Activated naive CD4-positive, alpha-beta T cell treated with anti-CD3 and anti-CD28 coated beads, Interleukin-2, amount 50 U/mL, for 24 hours (primary cell): ENCODE data around the gene GFM1.

Experiments
- H3K27ac Mint-ChIP-seq: one replicate; pipeline ENCODE4 v1.8.0; 2021; ENCODE audit warnings: mild to moderate bottlenecking, mixed read lengths
- H3K27me3 Mint-ChIP-seq: one replicate; pipeline ENCODE4 v1.8.0; 2021; ENCODE audit warnings: mixed read lengths
- H3K36me3 Mint-ChIP-seq: one replicate; pipeline ENCODE4 v1.8.0; 2021; ENCODE audit warnings: mixed read lengths
- H3K4me1 Mint-ChIP-seq: one replicate; pipeline ENCODE4 v1.8.0; 2021; ENCODE audit warnings: mixed read lengths
- H3K4me3 Mint-ChIP-seq: one replicate; pipeline ENCODE4 v1.8.0; 2021; ENCODE audit warnings: mild to moderate bottlenecking, mixed read lengths
- H3K9me3 Mint-ChIP-seq: one replicate; pipeline ENCODE4 v1.8.0; 2021; ENCODE audit warnings: mixed read lengths

GFM1 gene

GRCh38 chr3:158644345-158644908 lies at the start of gene GFM1:
Gene GFM1, plus strand, starts transcription at chr3:158644527. Its CDS starts 108 bp downstream, at chr3:158644635.
- H3K9me3 Mint-ChIP-seq, result no peaks in the 10 kb centered on the region
- no peaks in the 10 kb centered on the region for H3K27me3 Mint-ChIP-seq
- peaks cover 10% of the 10 kb centered on the region for H3K36me3 Mint-ChIP-seq
- H3K27ac Mint-ChIP-seq, result peak within 1 kb of the TSS; percentile 92
- H3K4me3 Mint-ChIP-seq, result peak within 1 kb of the TSS; percentile 96
- H3K4me1 Mint-ChIP-seq, result peaks cover 41% of the 10 kb centered on the region

- no peak overlapping the region for H3K4me3 Mint-ChIP-seq
- no peaks in the 10 kb centered on the region for H3K4me1 Mint-ChIP-seq
- no peaks in the 10 kb centered on the region for H3K27me3 Mint-ChIP-seq
- H3K36me3 Mint-ChIP-seq, result no peaks in the 10 kb centered on the region
- H3K27ac Mint-ChIP-seq, result no peak overlapping the region
- no peaks in the 10 kb centered on the region for H3K9me3 Mint-ChIP-seq
These were observed 43.5 kb upstream of the GFM1 start for GRCh38 chr3:158600787-158601186.

- Mint-ChIP-seq H3K4me3 (no peak overlapping the region), H3K4me1 (no peaks in the 10 kb centered on the region), H3K9me3 (no peaks in the 10 kb centered on the region), H3K27ac (no peak overlapping the region), H3K27me3 (no peaks in the 10 kb centered on the region), H3K36me3 (no peaks in the 10 kb centered on the region)
These were observed 42.1 kb upstream of the GFM1 start for GRCh38 chr3:158602227-158602626.

GRCh38 chr3:158617982-158618875 lies 26.1 kb upstream of the GFM1 start:
- Mint-ChIP-seq H3K9me3 (peaks cover 6% of the 10 kb centered on the region), H3K36me3 (peaks cover 3% of the 10 kb centered on the region), H3K4me1 (no peaks in the 10 kb centered on the region), H3K27me3 (peaks cover 12% of the 10 kb centered on the region), H3K27ac (no peak overlapping the region), H3K4me3 (no peak overlapping the region)

- Mint-ChIP-seq H3K36me3 (no peaks in the 10 kb centered on the region), H3K4me3 (no peak overlapping the region), H3K27ac (no peak overlapping the region), H3K9me3 (peaks cover 6% of the 10 kb centered on the region), H3K27me3 (peaks cover 13% of the 10 kb centered on the region), H3K4me1 (no peaks in the 10 kb centered on the region)
These were observed 18.4 kb upstream of the GFM1 start for GRCh38 chr3:158625881-158626280.

GRCh38 chr3:158631981-158632380 lies 12.3 kb upstream of the GFM1 start:
- H3K4me3 Mint-ChIP-seq, result no peak overlapping the region
- H3K9me3 Mint-ChIP-seq, result no peaks in the 10 kb centered on the region
- peaks cover 12% of the 10 kb centered on the region for H3K27me3 Mint-ChIP-seq
- H3K36me3 Mint-ChIP-seq, result no peaks in the 10 kb centered on the region
- no peak overlapping the region for H3K27ac Mint-ChIP-seq
- no peaks in the 10 kb centered on the region for H3K4me1 Mint-ChIP-seq

- Mint-ChIP-seq H3K9me3 (no peaks in the 10 kb centered on the region), H3K27me3 (no peaks in the 10 kb centered on the region), H3K4me1 (peaks cover 14% of the 10 kb centered on the region), H3K4me3 (no peak overlapping the region), H3K27ac (no peak overlapping the region), H3K36me3 (no peaks in the 10 kb centered on the region)
These were observed 3.7 kb upstream of the GFM1 start for GRCh38 chr3:158640646-158641045.

GRCh38 chr3:158642005-158642404 lies 2.3 kb upstream of the GFM1 start:
- no peak overlapping the region for H3K27ac Mint-ChIP-seq
- H3K27me3 Mint-ChIP-seq, result no peaks in the 10 kb centered on the region
- no peak overlapping the region for H3K4me3 Mint-ChIP-seq
- H3K36me3 Mint-ChIP-seq, result peaks cover 2% of the 10 kb centered on the region
- peaks cover 24% of the 10 kb centered on the region for H3K4me1 Mint-ChIP-seq
- no peaks in the 10 kb centered on the region for H3K9me3 Mint-ChIP-seq

GRCh38 chr3:158642474-158643210 lies 1.7 kb upstream of the GFM1 start:
- Mint-ChIP-seq H3K4me1 (peaks cover 29% of the 10 kb centered on the region), H3K4me3 (no peak overlapping the region), H3K27me3 (no peaks in the 10 kb centered on the region), H3K36me3 (peaks cover 2% of the 10 kb centered on the region), H3K9me3 (no peaks in the 10 kb centered on the region), H3K27ac (no peak overlapping the region)

GRCh38 chr3:158649791-158650190 lies 5.5 kb downstream of the GFM1 start:
- H3K27me3 Mint-ChIP-seq, result no peaks in the 10 kb centered on the region
- peaks cover 15% of the 10 kb centered on the region for H3K36me3 Mint-ChIP-seq
- H3K27ac Mint-ChIP-seq, result no peak overlapping the region
- peaks cover 49% of the 10 kb centered on the region for H3K4me1 Mint-ChIP-seq
- H3K4me3 Mint-ChIP-seq, result no peak overlapping the region
- H3K9me3 Mint-ChIP-seq, result no peaks in the 10 kb centered on the region

- H3K4me3 Mint-ChIP-seq, result no peak overlapping the region
- no peak overlapping the region for H3K27ac Mint-ChIP-seq
- peaks cover 40% of the 10 kb centered on the region for H3K4me1 Mint-ChIP-seq
- no peaks in the 10 kb centered on the region for H3K9me3 Mint-ChIP-seq
- no peaks in the 10 kb centered on the region for H3K27me3 Mint-ChIP-seq
- peaks cover 14% of the 10 kb centered on the region for H3K36me3 Mint-ChIP-seq
These were observed 6.9 kb downstream of the GFM1 start for GRCh38 chr3:158651192-158651591.

- Mint-ChIP-seq H3K36me3 (peaks cover 14% of the 10 kb centered on the region), H3K27ac (no peak overlapping the region), H3K27me3 (no peaks in the 10 kb centered on the region), H3K9me3 (no peaks in the 10 kb centered on the region), H3K4me3 (no peak overlapping the region), H3K4me1 (peaks cover 31% of the 10 kb centered on the region)
These were observed 8.1 kb downstream of the GFM1 start for GRCh38 chr3:158652463-158652862.

- no peaks in the 10 kb centered on the region for H3K9me3 Mint-ChIP-seq
- H3K27me3 Mint-ChIP-seq, result no peaks in the 10 kb centered on the region
- peaks cover 16% of the 10 kb centered on the region for H3K4me1 Mint-ChIP-seq
- no peak overlapping the region for H3K27ac Mint-ChIP-seq
- H3K4me3 Mint-ChIP-seq, result no peak overlapping the region
- H3K36me3 Mint-ChIP-seq, result peaks cover 6% of the 10 kb centered on the region
These were observed 14.6 kb downstream of the GFM1 start for GRCh38 chr3:158658889-158659288.

GRCh38 chr3:158659454-158660237 lies 15.3 kb downstream of the GFM1 start:
- peaks cover 10% of the 10 kb centered on the region for H3K36me3 Mint-ChIP-seq
- peaks cover 20% of the 10 kb centered on the region for H3K4me1 Mint-ChIP-seq
- H3K4me3 Mint-ChIP-seq, result no peak overlapping the region
- H3K9me3 Mint-ChIP-seq, result no peaks in the 10 kb centered on the region
- H3K27ac Mint-ChIP-seq, result no peak overlapping the region
- no peaks in the 10 kb centered on the region for H3K27me3 Mint-ChIP-seq

- H3K36me3 Mint-ChIP-seq, result peaks cover 17% of the 10 kb centered on the region
These were observed 16.4 kb downstream of the GFM1 start for GRCh38 chr3:158660711-158661110.

More at GRCh38 chr3:158660711-158661110, 16.4 kb downstream of the GFM1 start:
- no peak overlapping the region for H3K4me3 Mint-ChIP-seq
- H3K4me1 Mint-ChIP-seq, result peaks cover 23% of the 10 kb centered on the region
- no peak overlapping the region for H3K27ac Mint-ChIP-seq
- no peaks in the 10 kb centered on the region for H3K9me3 Mint-ChIP-seq
- H3K27me3 Mint-ChIP-seq, result no peaks in the 10 kb centered on the region
